ENCODE results near the gene NOP14. TPM values are rescaled to one million over a fixed set of nuclear protein-coding genes. Genes with fewer than 3 reads are reported as not detected.

Gene NOP14
- polyA plus RNA-seq, 1 of the 3 experiments (the other 2 are of a cell fraction): 9.8 TPM

DNA sequence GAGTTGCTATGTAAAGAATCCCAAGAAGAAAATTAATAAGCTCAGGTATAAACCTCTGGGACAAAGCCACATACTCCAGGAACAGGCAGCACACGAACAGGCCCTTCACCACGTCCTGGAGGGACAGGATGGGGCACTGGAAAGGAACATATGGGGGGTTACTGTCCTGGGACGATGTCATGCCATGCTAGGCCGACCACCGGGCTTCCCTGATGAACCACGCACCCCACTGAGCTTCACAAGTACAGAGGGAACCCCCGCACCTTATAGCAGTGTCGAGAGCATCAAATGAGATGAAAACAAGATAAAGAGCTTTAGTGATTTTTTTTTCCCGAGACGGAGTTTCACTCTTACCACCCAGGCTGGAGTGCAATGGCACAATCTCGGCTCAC, 19.1 kb downstream of the NOP14 start:
- Histone ChIP-seq H3K9ac (no peak overlapping the region), H3K36me3 (replicated peaks in 1 of 2; ENCODE audit: control insufficient read depth in 1 of 2, insufficient read depth in 2 of 2, low read length in 1 of 2) (peaks cover 35 to 82% of the 10 kb centered on the region in 2 experiments), H3K4me1 (ENCODE audit: control insufficient read depth in 1 of 2, insufficient read depth in 2 of 2, low read depth in 1 of 2, low read length in 1 of 2) (no peaks in the 10 kb centered on the region), H3K9me2 (no peaks in the 10 kb centered on the region), H3K27ac (ENCODE audit: low read depth in 2 of 2, low read length in 1 of 2) (no peak overlapping the region), H3K9me3 (no peaks in the 10 kb centered on the region), H2AFZ (ENCODE audit: low read depth) (no peak overlapping the region), H3K79me2 (ENCODE audit: insufficient read depth) (0 out of 2 replicates have a peak, but pooled peaks cover 3% of the 10 kb centered on the region), H4K20me1 (ENCODE audit: insufficient read depth) (no peaks in the 10 kb centered on the region), H3F3A (replicated peaks; ENCODE audit: insufficient read depth) (no peaks in the 10 kb centered on the region), H3K4me2 (no peak overlapping the region), H3K4me3 (ENCODE audit: low read depth in 2 of 2, low read length in 1 of 2) (no peak overlapping the region), H3K27me3 (ENCODE audit: insufficient read depth) (no peaks in the 10 kb centered on the region)
- POLR2A ChIA-PET: no interaction called here
- CTCF ChIA-PET: interaction anchor here (0.6 to 3.8 kb wide), 3 partner anchors 11 to 34 kb away, joined by 3 to 30 read pairs (median 3); no protein-coding TSS in a partner anchor
- no peak for DNase-seq
- no peak for TF ChIP-seq GATA2 (CRISPR knock-in tag; IDR thresholded peaks at IDR 0.05)
- no peak for TF ChIP-seq TAF1 (IDR thresholded peaks at IDR 0.05; ENCODE audit: borderline replicate concordance, low read depth, low read length)
- no peak for TF ChIP-seq RFX5 (IDR thresholded peaks at IDR 0.05; ENCODE audit: low read length)
- no peak for TF ChIP-seq RXRA (IDR thresholded peaks at IDR 0.05; ENCODE audit: borderline replicate concordance, low read depth)
- no peak for TF ChIP-seq JUND (IDR thresholded peaks at IDR 0.05)
- TF ChIP-seq, protein P1, sequence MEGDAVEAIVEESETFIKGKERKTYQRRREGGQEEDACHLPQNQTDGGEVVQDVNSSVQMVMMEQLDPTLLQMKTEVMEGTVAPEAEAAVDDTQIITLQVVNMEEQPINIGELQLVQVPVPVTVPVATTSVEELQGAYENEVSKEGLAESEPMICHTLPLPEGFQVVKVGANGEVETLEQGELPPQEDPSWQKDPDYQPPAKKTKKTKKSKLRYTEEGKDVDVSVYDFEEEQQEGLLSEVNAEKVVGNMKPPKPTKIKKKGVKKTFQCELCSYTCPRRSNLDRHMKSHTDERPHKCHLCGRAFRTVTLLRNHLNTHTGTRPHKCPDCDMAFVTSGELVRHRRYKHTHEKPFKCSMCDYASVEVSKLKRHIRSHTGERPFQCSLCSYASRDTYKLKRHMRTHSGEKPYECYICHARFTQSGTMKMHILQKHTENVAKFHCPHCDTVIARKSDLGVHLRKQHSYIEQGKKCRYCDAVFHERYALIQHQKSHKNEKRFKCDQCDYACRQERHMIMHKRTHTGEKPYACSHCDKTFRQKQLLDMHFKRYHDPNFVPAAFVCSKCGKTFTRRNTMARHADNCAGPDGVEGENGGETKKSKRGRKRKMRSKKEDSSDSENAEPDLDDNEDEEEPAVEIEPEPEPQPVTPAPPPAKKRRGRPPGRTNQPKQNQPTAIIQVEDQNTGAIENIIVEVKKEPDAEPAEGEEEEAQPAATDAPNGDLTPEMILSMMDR (IDR thresholded peaks at IDR 0.05): no peak
- TF ChIP-seq NRF1 (IDR thresholded peaks at IDR 0.05; ENCODE audit: low read depth, low read length): no peak
- TF ChIP-seq MEF2A (IDR thresholded peaks at IDR 0.05; ENCODE audit: borderline replicate concordance, low read depth): no peak
- TF ChIP-seq, protein P2, sequence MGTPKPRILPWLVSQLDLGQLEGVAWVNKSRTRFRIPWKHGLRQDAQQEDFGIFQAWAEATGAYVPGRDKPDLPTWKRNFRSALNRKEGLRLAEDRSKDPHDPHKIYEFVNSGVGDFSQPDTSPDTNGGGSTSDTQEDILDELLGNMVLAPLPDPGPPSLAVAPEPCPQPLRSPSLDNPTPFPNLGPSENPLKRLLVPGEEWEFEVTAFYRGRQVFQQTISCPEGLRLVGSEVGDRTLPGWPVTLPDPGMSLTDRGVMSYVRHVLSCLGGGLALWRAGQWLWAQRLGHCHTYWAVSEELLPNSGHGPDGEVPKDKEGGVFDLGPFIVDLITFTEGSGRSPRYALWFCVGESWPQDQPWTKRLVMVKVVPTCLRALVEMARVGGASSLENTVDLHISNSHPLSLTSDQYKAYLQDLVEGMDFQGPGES (IDR thresholded peaks at IDR 0.05; ENCODE audit: low read depth, low read length): no peak
- TF ChIP-seq, protein P3, sequence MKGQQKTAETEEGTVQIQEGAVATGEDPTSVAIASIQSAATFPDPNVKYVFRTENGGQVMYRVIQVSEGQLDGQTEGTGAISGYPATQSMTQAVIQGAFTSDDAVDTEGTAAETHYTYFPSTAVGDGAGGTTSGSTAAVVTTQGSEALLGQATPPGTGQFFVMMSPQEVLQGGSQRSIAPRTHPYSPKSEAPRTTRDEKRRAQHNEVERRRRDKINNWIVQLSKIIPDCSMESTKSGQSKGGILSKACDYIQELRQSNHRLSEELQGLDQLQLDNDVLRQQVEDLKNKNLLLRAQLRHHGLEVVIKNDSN (IDR thresholded peaks at IDR 0.05; ENCODE audit: borderline replicate concordance, low read depth): no peak
- TF ChIP-seq, protein P4, sequence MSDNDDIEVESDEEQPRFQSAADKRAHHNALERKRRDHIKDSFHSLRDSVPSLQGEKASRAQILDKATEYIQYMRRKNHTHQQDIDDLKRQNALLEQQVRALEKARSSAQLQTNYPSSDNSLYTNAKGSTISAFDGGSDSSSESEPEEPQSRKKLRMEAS (IDR thresholded peaks at IDR 0.05; ENCODE audit: low read depth): no peak
- TF ChIP-seq FOXM1 (IDR thresholded peaks at IDR 0.05; ENCODE audit: low read depth): no peak
- TF ChIP-seq, protein P5, sequence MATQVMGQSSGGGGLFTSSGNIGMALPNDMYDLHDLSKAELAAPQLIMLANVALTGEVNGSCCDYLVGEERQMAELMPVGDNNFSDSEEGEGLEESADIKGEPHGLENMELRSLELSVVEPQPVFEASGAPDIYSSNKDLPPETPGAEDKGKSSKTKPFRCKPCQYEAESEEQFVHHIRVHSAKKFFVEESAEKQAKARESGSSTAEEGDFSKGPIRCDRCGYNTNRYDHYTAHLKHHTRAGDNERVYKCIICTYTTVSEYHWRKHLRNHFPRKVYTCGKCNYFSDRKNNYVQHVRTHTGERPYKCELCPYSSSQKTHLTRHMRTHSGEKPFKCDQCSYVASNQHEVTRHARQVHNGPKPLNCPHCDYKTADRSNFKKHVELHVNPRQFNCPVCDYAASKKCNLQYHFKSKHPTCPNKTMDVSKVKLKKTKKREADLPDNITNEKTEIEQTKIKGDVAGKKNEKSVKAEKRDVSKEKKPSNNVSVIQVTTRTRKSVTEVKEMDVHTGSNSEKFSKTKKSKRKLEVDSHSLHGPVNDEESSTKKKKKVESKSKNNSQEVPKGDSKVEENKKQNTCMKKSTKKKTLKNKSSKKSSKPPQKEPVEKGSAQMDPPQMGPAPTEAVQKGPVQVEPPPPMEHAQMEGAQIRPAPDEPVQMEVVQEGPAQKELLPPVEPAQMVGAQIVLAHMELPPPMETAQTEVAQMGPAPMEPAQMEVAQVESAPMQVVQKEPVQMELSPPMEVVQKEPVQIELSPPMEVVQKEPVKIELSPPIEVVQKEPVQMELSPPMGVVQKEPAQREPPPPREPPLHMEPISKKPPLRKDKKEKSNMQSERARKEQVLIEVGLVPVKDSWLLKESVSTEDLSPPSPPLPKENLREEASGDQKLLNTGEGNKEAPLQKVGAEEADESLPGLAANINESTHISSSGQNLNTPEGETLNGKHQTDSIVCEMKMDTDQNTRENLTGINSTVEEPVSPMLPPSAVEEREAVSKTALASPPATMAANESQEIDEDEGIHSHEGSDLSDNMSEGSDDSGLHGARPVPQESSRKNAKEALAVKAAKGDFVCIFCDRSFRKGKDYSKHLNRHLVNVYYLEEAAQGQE (IDR thresholded peaks at IDR 0.05; ENCODE audit: low read depth, low read length): no peak
- WGBS (ENCODE audit: low lambda C conversion rate): 85% methylated on average over 11 of the region's 11 CpGs

Data from SK-N-SH (cell line).